HG03159 (cell line): Measurements from ENCODE around the gene RRM1.
"Not testable (repeated sequence)": the region's sequence is repeated elsewhere in the genome, so short reads cannot be mapped to it uniquely, and the experiment has no call there.

Source experiments
- ATAC-seq: cut with Tn5 transposase; IDR thresholded peaks from one replicate; pipeline ENCODE4 v1.9.1; 2021; ENCODE audit warnings: mild to moderate bottlenecking, moderate library complexity; ENCODE audit not compliant: unreplicated experiment

Gene RRM1

DNA sequence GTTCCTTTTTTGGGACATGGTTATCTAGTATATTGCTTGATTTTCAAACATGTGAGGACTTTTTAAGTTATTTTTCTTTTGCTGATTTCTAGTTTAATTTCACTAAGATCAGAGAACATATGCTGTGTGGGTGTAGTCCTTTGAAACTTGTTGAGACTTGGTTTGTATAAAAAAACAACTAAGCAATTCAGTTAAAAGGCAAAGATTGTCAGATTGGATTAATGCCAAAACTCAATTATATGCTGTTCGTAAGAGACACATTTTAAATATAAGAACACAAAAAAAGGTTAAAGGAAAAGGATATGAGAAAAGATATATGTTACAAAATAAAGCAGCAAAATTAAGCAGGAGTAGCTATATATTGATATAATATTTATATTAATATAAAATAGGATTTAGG lies 17.8 kb upstream of the RRM1 start:
- no peak for ATAC-seq

DNA sequence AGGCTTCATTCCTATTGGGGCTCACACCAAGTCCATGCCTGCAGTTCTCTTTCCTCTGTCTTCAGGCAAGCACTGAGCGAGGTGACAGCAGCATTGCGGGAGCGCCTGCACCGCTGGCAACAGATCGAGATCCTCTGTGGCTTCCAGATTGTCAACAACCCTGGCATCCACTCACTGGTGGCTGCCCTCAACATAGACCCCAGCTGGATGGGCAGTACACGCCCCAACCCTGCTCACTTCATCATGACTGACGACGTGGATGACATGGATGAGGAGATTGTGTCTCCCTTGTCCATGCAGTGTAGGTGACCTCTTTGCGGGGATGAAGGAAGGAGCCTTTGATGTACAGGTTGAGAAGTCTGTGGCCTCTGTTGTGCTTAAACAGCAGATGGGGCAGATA lies 11.4 kb upstream of the RRM1 start:
- no peak for ATAC-seq

DNA sequence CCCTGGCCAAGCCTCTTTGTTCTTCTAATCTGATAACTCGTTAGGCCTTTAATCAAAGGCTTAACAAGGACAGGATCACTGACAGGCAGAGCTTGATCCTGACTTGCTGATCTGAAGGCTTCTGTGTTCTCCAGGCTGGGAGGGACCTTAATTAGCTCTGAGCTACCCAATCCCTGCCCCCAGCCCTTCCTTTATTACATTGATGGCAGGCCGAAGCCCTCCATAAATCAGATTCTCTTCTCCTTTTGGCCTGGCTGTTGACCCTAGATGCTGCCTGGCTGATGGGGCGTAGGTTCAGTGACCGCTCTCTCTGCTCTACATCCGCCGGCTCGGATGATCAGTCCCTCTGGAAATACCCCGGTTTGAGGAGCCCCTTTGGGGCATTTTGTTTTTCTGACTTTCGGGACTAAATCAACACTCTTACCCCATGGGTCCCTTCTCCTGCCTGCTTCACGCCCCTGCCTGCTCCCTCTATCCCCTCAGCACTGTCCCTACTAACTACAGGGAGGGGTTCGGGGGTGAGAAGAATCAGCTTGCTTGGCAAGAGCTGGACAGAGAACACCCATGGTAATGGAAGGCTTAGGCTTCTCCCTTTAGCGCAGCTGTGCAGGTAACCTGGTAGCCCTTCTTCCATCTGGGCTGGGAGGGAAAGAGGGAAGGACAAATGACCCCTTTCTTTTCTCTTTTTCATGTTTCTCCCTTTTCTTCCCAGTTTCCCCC lies 10.0 kb upstream of the RRM1 start:
- no peak for ATAC-seq

DNA sequence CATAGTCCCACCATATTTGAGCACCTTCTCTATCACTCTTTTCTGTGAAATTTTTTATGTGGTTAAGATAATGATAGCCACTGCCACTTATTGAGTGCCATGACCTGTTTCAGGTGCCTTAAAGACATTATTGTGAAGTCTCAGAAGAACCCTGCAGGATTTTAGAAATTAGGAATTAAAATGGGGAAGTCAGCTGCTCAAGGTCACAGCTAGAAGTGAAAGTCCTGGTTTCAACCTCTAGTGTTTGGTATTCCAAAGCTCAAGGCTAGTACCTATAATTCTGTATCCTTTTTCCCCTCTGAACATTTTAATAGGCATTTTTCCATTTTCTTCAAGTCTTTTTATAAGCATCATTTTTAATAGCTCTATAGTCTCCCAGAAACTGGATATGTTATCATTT lies 9.0 kb upstream of the RRM1 start:
- ATAC-seq = no peak

DNA sequence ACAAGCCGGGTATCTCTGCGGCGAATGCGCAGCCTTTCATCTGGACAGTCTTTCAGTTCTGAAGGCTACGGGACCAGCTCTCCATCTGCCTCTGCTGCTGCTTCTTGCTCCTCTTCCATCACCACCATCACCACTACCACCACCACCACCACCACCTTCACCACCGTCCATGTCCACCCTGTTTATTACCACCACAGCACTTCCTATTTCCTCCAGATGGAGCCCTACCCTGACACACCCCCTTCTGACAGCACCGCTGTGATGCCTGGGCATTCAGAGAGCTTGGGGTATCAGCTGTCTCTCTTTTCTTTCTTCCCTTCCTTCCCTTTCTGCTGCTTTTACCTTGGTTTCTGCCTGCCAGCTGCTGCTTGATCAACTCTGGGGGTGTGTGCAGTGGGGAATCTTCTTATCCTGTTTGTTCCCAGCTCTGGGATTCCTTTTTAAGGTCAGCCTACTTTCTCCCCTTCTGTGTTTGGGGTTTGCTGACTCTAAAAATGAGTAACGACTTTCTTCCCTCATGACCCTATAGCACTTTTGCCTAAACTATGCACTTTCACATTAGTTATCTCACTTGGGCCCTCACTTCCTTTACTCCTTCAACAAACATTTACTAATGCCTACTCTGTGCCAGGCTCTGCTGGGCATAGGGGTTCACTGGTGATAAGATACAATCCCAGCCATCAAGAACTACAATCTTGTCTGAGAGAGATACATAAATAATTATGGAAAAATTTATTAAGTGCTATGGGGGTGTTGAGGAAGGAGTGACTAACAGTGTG lies 7.8 kb upstream of the RRM1 start:
- no peak for ATAC-seq

DNA sequence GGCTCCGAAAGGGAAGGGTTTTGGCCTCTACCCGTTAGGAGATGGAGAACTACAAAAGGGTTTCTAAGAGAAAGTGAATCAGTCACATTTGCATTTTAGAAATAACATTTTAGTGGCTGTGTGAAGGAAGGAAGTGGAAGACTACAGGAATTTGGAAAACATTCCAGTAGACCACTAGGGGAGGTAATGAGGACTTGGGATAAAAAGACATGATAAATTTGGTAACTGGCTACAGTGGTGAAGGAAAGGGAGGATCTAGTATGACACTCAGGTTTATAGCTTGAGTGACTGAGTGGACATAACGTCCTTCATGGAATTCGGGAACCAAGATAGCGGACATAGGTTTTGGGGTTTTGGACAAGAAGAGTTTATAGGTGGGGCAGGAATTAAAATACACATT lies 7.0 kb upstream of the RRM1 start:
- ATAC-seq = no peak

DNA sequence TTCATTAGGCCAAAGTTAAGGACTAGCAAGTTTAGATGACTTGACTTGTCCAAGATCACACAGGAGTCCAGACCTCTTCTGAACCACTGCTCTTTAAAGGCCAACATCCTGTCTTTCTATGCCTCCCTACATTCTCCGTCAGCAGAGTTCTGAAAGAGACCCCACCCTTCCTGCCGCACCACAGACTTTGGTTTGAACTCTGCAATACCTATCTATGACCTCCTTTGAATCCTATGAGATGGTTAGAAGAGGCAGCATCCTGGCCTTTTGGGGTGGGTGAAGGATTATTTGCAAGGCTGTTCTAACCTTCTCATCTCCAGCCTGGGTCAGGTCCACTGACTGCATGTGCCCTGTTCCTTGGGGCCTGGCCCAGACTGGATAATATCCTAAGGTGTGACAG lies 4.3 kb upstream of the RRM1 start:
- no peak for ATAC-seq

DNA sequence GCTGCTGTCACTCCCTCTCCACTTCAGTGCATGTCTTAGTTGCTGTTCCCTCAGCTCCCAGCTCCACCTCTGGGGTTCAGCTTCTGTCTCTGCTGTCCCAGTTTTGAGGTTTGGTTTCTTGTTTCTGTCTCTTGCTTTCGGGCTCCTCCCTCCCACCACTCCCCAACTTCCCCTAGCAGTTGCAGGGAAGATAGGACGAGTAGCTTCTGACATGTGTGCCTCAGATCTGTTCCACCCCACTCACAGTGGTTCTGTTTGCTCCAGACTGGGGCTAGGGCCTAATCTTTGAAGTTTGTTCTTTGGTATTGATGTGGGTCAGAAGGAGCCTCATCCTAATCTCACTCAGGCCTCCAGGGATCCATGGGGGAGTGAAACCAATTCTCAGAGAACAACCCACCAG lies 2.6 kb upstream of the RRM1 start:
- no peak for ATAC-seq

DNA sequence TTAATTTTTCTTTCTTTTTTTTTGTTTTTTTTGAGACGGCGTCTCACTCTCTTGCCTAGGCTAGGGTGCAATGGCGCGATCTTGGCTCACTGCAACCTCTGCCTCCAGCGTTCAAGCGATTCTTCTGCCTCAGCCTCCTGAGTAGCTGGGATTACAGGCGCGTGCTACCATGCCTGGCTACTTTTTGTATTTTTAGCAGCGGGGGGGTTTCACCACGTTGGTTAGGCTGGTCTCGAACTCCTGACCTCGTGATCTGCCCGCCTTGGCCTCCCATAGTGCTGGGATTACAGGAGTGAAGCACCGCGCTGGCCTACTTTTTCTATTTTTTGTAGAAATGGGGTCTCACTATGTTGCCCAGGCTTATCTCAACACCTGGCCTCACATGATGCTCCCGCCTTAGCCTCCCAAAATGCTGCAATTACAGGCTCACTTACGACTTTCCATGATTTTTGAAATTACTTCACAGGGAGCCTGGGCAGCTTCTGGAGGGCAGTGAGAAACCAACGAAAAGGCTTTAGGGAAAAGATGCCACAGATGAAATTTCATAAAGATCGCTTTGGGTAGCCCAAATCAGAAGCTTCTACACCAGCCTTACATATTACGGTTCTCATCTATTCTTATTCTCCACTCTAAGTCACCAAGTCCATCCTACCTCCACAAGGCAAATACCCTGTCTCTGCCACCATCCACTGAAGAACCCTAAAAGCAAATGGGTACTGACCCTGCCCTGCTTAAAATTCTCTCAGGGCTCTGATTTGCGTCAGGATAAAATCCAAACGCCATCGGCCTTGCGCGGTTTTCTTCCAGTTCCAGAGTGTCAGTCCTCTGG lies 866 bp upstream of the RRM1 start:
- no peak for ATAC-seq

DNA sequence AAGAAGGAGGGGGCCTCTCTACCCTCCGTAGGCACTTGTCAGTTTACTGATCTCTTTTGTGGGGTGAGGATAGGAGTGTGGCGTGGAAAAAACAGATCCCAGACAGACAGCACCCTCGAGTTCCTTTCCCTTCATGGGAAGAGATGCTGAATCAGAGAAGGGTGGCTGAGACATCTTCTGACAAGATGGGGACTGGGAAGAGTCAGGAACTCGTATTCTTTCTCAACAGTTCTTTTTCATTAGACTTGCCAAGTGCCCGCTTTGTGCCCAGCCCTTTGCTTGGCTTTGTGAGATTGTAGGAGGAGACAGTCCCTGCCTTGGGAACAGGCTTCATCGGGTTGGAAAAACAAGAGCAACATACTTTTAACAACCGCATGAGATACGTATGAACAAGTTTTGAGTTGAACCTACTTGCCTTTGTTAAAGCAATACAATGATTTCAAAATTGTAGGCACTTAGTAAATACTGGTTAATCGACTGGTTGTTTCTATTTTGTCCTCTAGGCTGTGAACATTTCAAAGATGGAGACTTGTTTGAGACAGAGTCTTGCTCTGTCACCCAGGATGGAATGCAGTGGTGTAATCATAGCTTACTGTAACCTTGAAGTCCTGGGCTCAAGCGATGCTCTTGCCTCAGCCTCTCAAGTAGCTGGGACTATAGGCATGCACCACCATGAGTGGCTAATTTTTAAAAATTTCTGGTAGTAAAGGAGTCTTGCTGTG lies 1.1 kb downstream of the RRM1 start:
- ATAC-seq = no peak

DNA sequence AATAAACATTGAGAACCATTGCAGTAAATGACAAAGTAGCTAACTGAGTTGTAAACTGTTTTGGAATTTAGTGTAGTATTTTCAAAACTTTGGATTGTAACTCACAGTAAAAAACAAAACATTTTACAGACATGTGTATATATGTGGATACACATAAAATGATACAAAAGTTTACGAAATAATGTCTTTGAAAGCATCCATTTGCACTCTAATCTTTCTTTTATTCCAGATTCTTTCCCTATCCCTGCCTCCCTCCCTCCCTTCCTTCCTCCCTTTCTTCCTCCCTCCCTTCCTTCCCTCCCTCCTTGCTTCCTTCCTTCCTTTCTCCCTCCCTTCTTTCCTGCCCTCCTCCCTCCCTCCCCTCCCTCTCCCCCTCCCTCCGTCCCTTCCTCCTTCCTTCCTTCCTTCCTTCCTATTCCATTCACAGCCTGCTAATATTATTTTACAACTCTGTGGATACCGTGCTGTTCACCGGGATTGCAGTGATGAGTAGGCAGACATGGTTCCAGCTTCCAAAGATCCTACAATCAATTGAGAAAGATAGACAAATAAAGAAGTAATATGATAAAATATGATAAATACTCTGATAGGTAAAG lies 3.5 kb downstream of the RRM1 start:
- ATAC-seq = no peak

DNA sequence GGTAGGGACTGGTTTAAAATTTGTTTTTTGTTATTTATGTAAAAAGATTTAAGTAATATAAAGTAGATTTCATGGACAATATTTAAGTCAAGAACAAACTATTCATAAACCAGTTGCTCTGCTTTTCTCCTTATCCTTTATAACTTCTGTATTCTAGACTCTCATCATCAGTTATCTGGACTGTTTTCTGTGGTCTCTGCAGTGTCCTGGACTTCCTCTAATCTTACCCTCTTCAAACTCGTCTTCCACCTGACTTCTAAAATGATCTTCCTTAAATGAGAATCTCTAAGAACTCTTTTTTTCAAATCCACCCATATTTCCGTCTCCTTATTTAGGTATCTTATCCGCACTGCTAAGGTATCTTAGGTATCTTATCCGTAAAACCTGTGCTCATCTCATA lies 8.1 kb downstream of the RRM1 start:
- no peak for ATAC-seq

DNA sequence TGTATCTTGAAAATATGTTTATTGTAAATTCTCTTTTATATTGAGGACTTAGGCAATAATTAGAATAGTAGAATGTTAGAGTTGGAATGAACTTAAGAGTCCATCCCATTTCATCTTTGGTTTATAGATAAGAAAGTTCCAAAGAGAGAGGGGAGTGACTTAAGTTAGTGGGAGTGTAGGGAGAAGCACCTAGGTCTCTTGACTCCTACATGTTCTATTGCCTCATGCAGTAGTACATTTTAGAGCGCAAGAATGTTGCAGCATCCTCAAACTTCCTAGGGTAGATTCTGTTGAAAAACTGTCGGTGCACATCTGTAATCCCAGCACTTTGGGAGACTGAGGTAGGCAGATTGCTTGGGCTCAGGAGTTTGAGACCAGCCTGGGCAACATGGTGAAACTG lies 8.7 kb downstream of the RRM1 start:
- no peak for ATAC-seq

DNA sequence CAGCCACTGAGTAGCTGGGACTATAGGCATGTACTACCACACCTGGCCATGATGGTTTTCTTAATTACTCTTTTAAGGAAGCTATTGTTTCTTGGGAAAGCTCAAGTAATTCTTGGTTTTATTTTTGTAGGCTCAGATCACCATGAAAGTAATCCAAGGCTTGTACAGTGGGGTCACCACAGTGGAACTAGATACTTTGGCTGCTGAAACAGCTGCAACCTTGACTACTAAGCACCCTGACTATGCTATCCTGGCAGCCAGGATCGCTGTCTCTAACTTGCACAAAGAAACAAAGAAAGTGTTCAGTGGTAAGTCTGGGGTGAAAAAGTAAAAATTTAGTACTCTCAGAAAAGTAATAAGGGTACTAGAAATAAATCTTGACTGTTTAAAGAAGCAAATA lies 11.3 kb downstream of the RRM1 start:
- ATAC-seq = no peak

DNA sequence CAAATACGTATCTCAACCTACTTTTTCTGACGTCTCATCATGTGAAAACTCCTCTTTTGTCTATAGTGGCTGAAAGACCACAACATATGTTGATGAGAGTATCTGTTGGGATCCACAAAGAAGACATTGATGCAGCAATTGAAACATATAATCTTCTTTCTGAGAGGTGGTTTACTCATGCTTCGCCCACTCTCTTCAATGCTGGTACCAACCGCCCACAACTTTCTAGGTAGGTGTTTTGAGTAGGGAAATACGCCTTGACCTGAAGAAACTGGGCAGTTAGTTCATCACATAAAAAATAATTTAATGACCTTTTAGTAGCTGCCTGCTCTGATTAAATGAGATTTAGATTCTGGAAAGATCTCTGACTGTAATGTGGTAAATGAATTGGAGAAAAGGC lies 17.2 kb downstream of the RRM1 start:
- ATAC-seq = no peak

DNA sequence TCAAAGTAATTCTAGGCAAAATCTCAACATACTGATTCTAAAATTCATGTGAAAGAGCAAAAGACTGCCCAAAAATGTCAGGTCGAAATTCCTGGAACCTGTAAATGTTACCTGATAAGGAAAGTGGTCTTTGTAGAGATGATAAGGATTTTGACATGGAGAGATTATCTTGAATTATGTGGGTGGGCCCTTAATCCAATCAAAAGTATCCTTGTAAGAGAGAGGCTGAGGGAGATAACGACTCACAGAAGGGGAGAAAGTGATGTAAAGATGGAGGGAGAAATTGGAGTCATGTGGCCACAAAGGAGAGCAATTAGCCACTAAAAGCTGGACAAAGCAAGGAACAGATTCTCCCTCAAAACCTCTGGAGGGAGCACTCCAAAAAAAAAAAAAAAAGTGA lies 20.5 kb downstream of the RRM1 start:
- no peak for ATAC-seq

DNA sequence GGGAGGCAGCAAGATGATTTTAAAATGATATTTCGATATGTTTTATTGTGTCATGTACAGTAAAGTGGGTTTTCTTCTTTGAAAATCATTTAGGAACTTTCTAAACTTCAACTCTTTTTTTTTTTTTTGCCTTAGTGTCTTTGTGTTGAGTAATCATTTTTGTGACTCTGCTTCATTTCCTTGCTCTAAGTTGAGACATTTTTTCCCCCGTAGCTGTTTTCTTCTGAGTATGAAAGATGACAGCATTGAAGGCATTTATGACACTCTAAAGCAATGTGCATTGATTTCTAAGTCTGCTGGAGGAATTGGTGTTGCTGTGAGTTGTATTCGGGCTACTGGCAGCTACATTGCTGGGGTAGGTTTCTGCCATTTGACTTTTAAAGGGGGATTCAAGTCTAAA lies 23.5 kb downstream of the RRM1 start:
- no peak for ATAC-seq

DNA sequence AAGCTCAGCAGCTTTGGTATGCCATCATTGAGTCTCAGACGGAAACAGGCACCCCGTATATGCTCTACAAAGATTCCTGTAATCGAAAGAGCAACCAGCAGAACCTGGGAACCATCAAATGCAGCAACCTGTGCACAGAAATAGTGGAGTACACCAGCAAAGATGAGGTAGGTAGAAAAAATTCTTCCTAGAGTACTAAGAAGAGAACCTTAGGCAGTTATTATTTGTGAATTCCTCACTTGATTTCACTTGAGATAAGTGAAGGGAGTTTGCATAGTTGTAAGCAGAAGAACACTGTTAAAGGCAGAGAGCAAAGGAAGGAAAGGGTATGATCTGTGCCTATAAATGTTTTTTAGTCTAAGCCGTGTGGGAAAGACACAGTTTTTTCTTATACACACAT lies 28.6 kb downstream of the RRM1 start:
- ATAC-seq = no peak

DNA sequence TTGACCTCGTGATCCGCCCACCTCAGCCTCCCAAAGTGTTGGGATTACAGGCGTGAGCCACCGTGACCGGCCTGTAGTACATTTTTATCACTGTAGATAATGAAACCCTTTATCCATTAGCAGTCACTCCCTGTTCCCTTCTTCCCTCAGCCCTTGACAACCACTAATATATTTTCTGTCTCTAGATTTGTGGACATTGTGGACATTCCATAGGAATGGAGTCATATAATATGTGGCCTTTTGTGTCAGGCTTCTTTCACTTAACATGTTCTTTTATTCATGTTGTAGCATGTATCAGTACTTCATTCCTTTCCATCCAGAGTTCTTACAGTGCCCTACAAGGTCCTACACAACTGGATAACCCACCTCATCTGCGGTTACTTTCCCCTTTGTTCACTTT lies 30.5 kb downstream of the RRM1 start:
- ATAC-seq = no peak

DNA sequence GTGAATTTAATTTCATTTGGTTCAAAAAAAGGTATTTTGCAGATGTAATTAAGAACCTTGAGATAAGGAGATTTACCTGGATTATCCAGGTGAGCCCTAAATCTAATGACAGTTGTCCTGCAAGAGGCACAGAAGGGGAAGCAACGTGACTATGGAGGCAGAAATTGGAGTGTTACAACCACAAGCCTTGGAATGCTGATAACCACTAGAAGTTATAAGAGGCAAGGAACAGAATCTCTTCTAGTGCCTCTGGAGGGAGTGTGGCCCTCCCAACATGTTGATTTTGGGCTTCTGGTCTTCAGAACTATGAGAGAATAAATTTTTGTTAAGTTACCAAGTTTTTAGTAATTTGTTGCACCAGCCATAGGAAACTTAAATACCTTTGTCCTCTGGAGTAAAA lies 32.8 kb downstream of the RRM1 start:
- no peak for ATAC-seq

DNA sequence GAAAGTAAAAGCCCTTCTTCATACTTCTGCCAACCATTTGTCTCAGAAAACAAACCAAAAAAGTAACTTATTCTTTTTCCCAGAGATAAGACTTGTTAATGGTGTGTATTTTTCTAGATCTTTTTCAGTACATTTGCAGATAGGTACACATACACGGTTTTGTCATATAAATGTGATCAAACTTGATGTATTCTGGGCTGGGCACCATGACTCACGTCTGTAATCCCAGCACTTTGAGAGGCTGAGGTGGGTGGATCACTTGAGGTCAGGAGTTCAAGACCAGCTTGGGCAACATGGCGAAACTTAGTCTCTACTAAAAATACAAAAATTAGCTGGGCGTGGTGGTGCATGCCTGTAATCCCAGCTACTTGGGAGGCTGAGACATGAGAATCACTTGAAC lies 35.6 kb downstream of the RRM1 start:
- not testable (repeated sequence) for ATAC-seq
